Measurements from ENCODE around the gene CHRNB2. TPM values are rescaled to one million over a fixed set of nuclear protein-coding genes. Genes with fewer than 3 reads are reported as not detected.

CHRNB2 gene
- total RNA-seq, 1 experiment from 2014 or later: 0.03 TPM

DNA sequence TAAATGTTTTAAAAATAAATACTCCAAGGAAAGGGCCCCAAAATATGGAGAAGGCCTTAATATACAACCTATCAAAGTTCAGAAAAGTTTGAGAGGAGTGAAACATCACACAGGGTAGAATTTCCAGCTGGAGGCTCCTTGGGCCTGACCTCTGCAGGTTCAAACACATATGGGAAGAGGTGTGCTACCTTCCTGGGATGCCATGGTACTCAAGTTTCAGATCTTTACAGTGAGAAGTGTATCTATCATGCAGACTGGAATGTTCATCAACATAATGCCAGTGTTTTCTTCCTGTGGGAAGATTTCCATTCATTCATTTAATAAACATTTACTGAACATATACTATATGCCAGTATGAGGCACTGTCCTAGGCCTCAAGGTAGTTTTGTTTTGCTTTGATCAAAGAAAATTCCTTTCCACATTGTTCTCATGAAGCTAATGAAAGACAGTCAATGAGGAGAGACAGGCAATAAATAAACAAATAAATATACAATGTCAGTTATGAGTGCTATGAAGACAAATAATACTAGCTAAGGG, 55.0 kb downstream of the CHRNB2 start:
- in situ Hi-C loops (cut with HindIII; ENCODE audit: low pct_unique_long_range_greater_than_20kb, low sequenced_read_pairs): no loop called here
- no peak for DNase-seq (ENCODE audit: low read depth)

DNA sequence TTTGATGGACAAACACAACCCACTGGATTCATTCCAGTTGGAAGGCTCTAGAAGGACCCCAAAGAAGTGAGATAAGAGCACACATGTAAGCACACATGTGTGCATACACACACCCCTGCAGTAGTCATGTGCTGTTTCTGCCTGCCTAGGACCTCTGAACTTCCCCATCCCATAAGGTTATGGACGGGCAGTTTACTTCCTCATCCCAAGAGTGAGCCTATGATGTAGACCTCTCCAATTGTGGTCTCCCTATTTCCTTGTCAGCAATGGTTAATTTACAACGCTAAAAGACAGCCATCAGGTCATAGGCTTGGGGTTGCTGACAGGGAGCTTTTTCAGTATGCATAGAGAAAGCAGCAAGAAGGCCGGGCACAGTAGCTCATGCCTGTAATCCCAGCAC, 55.8 kb downstream of the CHRNB2 start:
- no peak for DNase-seq (ENCODE audit: low read depth)
- in situ Hi-C loops (cut with HindIII; ENCODE audit: low pct_unique_long_range_greater_than_20kb, low sequenced_read_pairs): no loop called here

DNA sequence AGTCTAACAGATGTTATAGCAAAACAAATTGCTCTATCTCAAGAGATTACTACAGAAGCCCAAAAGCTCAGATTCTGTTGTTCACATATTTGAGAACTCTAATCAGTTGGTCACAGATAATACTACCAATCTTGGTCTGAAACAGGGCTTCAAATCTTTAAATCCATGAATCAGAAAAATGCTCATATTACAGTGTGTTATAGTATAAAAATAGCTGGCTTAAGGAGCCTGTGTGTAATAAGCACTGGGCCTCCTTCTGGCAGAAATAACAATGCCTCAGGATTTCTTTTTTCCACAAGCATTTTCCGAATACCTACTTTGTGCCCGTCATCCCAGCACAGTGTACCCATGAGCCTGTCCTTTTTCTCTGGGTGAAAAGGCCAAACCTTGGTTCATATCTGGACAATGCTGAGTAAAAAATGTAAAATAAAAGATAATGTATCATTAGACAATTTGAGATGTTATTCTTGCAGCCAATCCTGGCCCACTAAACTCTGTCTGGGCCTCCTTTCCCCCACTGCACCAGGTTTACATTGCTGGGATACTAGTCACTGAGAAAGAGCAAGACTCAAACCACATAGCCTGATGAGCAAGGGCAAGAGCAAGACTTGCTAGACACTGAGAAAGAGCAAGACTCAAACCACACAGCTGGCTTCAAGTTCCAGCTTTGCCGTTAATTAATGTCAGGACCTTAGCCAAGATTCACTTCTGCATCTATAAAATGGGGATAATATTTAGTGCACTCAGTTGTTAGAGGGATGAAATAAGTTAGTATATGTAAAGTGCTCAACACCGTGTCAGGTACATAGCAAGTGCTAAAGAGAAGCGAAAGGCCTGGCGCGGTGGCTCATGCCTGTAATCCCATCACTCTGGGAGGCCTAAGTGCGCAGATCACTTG, 57.4 kb downstream of the CHRNB2 start:
- in situ Hi-C loops (cut with HindIII; ENCODE audit: low pct_unique_long_range_greater_than_20kb, low sequenced_read_pairs): no loop called here

DNA sequence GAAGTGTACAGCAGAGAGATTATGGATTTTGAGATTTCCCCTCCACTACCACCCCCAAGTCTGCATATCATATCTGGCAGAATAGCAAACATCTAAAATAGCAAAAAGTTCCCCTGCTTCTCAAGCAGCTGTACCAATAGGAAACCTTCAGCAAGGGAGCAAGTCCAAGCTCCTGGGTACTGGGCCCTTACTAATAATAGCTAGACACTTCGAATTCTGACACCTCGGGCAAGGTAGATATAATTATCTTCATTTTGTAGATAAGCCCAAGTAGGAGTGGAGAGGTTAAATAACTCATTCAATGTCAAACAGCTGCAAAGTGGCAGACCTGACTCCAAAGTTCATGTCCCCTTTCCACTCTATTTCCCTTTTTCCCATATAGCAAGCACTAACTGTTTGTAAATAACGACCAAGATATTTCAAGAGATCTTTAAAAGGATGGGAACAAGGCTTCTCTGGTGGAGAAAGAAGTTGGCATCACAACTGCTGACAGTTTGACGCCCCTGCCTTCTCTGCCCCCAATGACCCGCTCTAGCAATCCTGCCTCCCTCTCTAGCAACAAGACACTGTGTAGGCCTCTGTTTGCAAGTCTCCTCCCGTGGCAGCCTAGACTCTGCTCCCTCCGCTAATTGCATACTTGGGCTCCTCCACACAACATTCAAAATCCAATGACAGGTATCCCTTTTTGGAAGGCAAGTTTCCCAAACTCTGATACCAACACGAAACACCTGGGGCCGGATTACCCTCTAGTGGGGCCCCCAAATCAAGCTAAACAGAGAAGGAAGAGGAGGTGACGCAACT, 59.1 kb downstream of the CHRNB2 start:
- no peak for DNase-seq (ENCODE audit: low read depth)
- in situ Hi-C loops (cut with HindIII; ENCODE audit: low pct_unique_long_range_greater_than_20kb, low sequenced_read_pairs): no loop called here

More for the DNA sequence above, 57.4 kb downstream of the CHRNB2 start:
- DNase-seq (ENCODE audit: low read depth): no peak

DNA sequence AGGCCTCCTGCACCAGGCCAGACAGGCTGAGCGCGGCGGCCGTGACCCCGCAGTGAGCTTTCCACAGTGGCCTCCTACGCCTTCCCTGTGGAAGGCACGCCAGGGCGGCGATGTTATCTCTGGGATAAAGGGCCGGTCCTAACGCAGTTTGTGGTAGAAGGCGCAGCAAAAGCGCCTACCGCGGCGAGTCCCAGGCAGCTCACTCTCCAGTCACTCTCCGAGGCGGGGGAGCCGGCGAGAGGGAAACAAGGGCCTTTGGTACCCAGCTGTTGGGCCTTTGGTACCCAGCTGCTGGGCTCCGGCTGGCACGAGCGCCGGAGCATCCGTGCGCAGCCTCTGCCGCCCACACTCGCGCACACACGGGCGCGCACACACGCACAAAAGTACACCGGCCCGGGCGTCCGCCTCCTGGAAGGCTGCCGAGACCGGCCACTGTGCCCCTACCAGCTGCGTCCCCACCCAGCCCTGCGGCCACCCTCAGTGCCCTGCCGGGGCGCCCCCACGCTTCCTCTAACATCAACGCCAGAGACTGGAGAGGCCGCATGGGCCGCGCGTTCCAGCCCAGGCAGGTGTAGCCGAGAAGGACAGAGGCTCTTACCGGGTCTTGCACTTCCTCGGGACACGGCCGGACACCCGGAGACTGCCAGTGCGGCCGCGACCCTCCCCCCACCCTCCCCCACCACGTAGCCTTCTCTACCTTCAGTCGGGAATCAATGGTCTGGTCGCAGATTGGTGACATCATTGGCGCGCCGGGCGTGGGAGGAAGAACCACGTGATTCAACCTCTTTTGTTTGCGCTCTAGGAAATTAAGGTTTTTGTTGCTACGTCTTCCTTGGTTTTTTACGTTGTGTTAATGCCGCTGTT, 59.9 kb downstream of the CHRNB2 start:
- in situ Hi-C loops (cut with HindIII; ENCODE audit: low pct_unique_long_range_greater_than_20kb, low sequenced_read_pairs): no loop called here
- peak; percentile 85 for DNase-seq (ENCODE audit: low read depth)

DNA sequence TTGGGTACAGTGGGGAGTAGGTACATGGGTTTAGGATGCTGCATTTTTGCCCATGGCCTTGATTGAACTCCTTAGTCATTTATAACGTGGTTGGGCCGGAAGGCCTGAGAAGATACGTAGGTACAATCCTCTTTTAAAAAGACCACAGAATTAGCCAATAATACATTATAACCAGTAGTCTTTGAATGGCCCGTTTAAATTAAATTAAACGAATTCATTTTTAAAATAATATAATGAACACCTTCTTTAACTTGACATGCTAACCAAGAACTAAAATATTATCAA, 60.5 kb downstream of the CHRNB2 start:
- in situ Hi-C loops (cut with HindIII; ENCODE audit: low pct_unique_long_range_greater_than_20kb, low sequenced_read_pairs): no loop called here
- no peak for DNase-seq (ENCODE audit: low read depth)

DNA sequence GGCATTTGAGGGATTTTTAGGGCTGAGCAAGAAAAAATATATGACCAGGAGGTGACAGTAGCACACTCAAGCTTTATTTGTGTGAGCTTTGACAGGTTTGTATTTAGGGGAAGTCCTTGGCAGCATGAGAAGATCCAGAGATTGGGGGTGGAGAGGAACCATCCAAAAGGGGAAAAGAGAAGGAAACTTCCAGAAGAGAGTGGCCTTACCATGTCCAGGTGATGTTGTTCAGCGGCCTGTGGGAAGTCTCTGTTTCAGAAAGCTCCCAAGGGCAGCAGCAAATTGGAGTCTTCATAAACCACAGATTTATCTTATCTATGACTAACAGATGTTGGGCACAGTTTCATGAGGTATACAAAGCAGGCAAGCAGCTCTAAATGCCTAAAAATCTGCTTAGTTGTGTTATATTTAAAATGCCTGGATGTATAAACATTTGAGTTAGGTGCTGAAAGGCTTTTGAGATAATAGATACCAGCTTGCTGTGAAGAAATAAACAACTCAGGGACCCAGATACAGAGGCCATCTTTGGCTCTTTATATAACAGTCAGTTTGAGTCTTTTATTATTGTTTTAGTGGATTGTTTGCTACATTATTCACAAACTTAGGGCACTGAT, 61.6 kb downstream of the CHRNB2 start:
- no peak for DNase-seq (ENCODE audit: low read depth)
- in situ Hi-C loops (cut with HindIII; ENCODE audit: low pct_unique_long_range_greater_than_20kb, low sequenced_read_pairs): no loop called here

Other genes with a start within 250 kb of the CHRNB2 start
- gene AQP10, start 246.7 kb upstream of the CHRNB2 start, total RNA-seq (2014; rRNA removed; shearing (Covaris generic); ENCODE audit: low replicate concordance): not detected in 2 replicates
- gene ATP8B2, start 242.3 kb upstream of the CHRNB2 start, total RNA-seq (2014; rRNA removed; shearing (Covaris generic); ENCODE audit: low replicate concordance): 32.6 and 41.2 TPM in 2 replicates
- gene IL6R, start 162.4 kb upstream of the CHRNB2 start, total RNA-seq (2014; rRNA removed; shearing (Covaris generic); ENCODE audit: low replicate concordance): 6.5 and 17.5 TPM in 2 replicates
- not detected in 2 replicates for gene TDRD10, start 65.6 kb upstream of the CHRNB2 start, total RNA-seq (2014; rRNA removed; shearing (Covaris generic); ENCODE audit: low replicate concordance)
- not detected in 2 replicates for gene SHE, start 65.4 kb upstream of the CHRNB2 start, total RNA-seq (2014; rRNA removed; shearing (Covaris generic); ENCODE audit: low replicate concordance)
- gene UBE2Q1, start 9.1 kb upstream of the CHRNB2 start, total RNA-seq (2014; rRNA removed; shearing (Covaris generic); ENCODE audit: low replicate concordance): 36.7 and 53.7 TPM in 2 replicates
- gene ADAR, start 40.4 kb downstream of the CHRNB2 start, total RNA-seq (2014; rRNA removed; shearing (Covaris generic); ENCODE audit: low replicate concordance): 49.9 and 55.3 TPM in 2 replicates